Activated CD4-positive, alpha-beta memory T cell treated with anti-CD3 and anti-CD28 coated beads, Interleukin-2, amount 10 ng/mL, durations not matched to agents 7 days and 5 days (primary cell): Measurements from ENCODE around the gene EAF1. TPM values are rescaled to one million over a fixed set of nuclear protein-coding genes. Genes with fewer than 3 reads are reported as not detected.
"Not testable (repeated sequence)": the region's sequence is repeated elsewhere in the genome, so short reads cannot be mapped to it uniquely, and the experiment has no call there.

Source experiments
- CTCF ChIA-PET: fragments of 350-600 bp; sonication (Branson Sonifier 250); formaldehyde crosslinking; loops from one replicate; lab custom pipeline; 2021; ENCODE audit warnings: antibody characterized with exemption, inconsistent platforms; lab: Charles Lee
- POLR2A ChIA-PET: fragments of 350-600 bp; sonication (Branson Sonifier 250); formaldehyde crosslinking; loops from one replicate; lab custom pipeline; 2021; ENCODE audit warnings: antibody characterized with exemption; lab: Charles Lee
- DNase-seq: peaks from one replicate; pipeline ENCODE4 v3.0.0-alpha.2; 2020
- H3K27ac Mint-ChIP-seq: one replicate; pipeline ENCODE4 v1.8.0; 2021; ENCODE audit warnings: mild to moderate bottlenecking, mixed read lengths
- H3K27me3 Mint-ChIP-seq: one replicate; pipeline ENCODE4 v1.8.0; 2021; ENCODE audit warnings: mixed read lengths
- H3K36me3 Mint-ChIP-seq: one replicate; pipeline ENCODE4 v1.8.0; 2021; ENCODE audit warnings: low read depth, mixed read lengths
- H3K4me1 Mint-ChIP-seq: one replicate; pipeline ENCODE4 v1.8.0; 2021; ENCODE audit warnings: mixed read lengths
- H3K4me3 Mint-ChIP-seq: one replicate; pipeline ENCODE4 v1.8.0; 2021; ENCODE audit warnings: mild to moderate bottlenecking, mixed read lengths
- H3K9me3 Mint-ChIP-seq: one replicate; pipeline ENCODE4 v1.8.0; 2021; ENCODE audit warnings: mixed read lengths
- total RNA-seq, 2 experiments: library from RNA; stranded (reverse); gene quantifications; one replicate each; pipeline ENCODE4 v1.2.3, GENCODE V29; 2021

The EAF1 gene
- total RNA-seq, 2 experiments from 2014 or later, result 31.0 to 33.0 TPM

GRCh38 chr3:15479400-15480224 is 52.2 kb downstream of the EAF1 start:
- Mint-ChIP-seq H3K4me1 (peaks cover 2% of the 10 kb centered on the region), H3K4me3 (no peak overlapping the region), H3K36me3 (no peaks in the 10 kb centered on the region), H3K9me3 (no peaks in the 10 kb centered on the region), H3K27ac (no peak overlapping the region), H3K27me3 (peaks cover 26% of the 10 kb centered on the region)
- CTCF ChIA-PET, result interaction anchor here (1.0 kb wide), 1 partner anchor 8 kb away, joined by 3 read pairs; no protein-coding TSS in a partner anchor
- POLR2A ChIA-PET, result no interaction called here
- no peak for DNase-seq

DNA sequence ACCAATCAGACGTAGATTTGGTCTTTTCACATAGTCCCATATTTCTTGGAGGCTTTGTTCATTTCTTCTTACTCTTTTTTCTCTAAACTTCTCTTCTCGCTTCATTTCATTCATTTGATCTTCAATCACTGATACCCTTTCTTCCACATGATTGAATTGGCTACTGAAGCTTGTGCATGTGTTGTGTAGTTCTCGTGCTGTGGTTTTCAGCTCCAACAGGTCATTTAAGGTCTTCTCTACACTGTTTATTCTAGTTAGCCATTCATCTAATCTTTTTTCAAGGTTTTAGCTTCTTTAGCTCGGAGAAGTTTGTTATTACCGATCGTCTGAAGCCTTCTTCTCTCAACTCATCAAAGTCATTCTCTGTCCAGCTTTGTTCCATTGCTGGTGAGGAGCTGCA is 57.2 kb downstream of the EAF1 start:
- H3K4me3 Mint-ChIP-seq, H3K9me3 Mint-ChIP-seq, H3K27ac Mint-ChIP-seq, H3K4me1 Mint-ChIP-seq, DNase-seq, POLR2A ChIA-PET, H3K36me3 Mint-ChIP-seq: not testable (repeated sequence)
- CTCF ChIA-PET, result interaction anchor here (0.6 kb wide), 1 partner anchor 952 kb away, joined by 3 read pairs; no protein-coding TSS in a partner anchor
- peaks cover 27% of the 10 kb centered on the region for H3K27me3 Mint-ChIP-seq

DNA sequence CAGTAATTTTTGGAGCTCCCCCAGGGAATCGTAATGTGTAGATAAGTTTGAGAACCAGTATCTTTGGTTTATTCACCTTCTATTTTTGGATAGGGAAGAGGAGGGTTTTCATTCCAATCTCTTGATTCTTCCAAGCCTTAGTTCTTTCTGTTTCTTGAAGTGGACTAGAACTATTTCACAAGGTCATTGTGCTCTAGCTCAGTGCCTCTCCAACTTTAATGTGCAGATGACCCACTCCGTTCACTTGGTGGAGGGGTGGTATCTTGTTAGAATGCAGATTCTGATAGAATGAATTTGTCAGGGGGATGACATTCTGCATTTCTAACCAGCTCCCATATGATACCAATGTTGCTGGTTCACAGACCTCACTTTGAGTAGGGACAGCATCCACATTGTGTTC is 58.6 kb downstream of the EAF1 start:
- Mint-ChIP-seq H3K4me1 (peaks cover 4% of the 10 kb centered on the region), H3K4me3 (no peak overlapping the region), H3K27ac (no peak overlapping the region), H3K9me3 (no peaks in the 10 kb centered on the region), H3K27me3 (peaks cover 25% of the 10 kb centered on the region), H3K36me3 (no peaks in the 10 kb centered on the region)
- CTCF ChIA-PET, result no interaction called here
- DNase-seq, result no peak
- POLR2A ChIA-PET, result no interaction called here

DNA sequence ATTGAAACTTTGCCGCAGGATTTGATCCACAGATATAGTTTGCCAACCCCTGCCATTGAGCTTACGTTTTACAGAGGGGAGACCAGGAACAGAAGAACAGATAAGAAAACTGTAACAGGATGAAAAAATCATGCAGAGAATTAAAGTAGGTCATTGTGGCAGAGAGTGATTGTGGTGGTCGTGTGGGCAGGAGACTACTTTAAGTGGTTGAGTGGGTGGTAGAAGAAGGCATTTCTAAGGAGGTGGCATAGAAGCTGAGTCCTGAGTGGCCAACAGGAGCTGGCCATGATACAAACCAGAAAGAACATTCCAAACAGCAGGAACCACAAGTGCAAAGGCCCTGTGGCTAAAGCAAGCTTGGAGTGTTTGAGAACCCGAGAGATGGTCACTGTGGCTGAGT is 59.6 kb downstream of the EAF1 start:
- Mint-ChIP-seq H3K27me3 (peaks cover 21% of the 10 kb centered on the region), H3K4me1 (peaks cover 4% of the 10 kb centered on the region), H3K4me3 (no peak overlapping the region), H3K27ac (no peak overlapping the region), H3K9me3 (no peaks in the 10 kb centered on the region), H3K36me3 (no peaks in the 10 kb centered on the region)
- no peak for DNase-seq
- POLR2A ChIA-PET, result no interaction called here
- CTCF ChIA-PET, result interaction anchor here (1.1 kb wide), 1 partner anchor 8 kb away, joined by 3 read pairs; no protein-coding TSS in a partner anchor

DNA sequence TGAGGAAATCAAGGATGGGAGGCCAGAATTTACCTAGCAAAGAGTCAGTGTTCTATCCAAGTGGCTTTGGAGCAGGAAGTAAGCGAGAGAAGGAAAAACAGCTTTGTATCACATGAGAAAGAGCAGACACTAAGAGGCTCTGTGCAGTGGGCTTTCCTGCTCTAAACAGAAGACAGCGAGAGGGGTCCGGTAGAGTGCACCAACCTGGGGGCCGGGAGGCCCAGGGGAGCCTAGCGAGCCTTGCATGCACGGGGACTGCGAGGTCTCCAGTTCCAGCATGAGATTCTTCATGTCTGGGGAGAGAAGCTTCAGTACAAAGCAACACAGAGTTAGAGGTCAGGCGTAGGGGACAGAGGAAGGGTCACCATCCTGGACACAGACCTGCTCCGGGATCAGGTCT is 60.6 kb downstream of the EAF1 start:
- Mint-ChIP-seq H3K27me3 (peaks cover 14% of the 10 kb centered on the region), H3K9me3 (no peaks in the 10 kb centered on the region), H3K27ac (no peak overlapping the region), H3K4me1 (peaks cover 4% of the 10 kb centered on the region), H3K4me3 (no peak overlapping the region), H3K36me3 (no peaks in the 10 kb centered on the region)
- no peak for DNase-seq
- ChIA-PET POLR2A (no interaction called here), CTCF (interaction anchor here (1.1 kb wide), 1 partner anchor 9 kb away, joined by 3 read pairs; no protein-coding TSS in a partner anchor)

DNA sequence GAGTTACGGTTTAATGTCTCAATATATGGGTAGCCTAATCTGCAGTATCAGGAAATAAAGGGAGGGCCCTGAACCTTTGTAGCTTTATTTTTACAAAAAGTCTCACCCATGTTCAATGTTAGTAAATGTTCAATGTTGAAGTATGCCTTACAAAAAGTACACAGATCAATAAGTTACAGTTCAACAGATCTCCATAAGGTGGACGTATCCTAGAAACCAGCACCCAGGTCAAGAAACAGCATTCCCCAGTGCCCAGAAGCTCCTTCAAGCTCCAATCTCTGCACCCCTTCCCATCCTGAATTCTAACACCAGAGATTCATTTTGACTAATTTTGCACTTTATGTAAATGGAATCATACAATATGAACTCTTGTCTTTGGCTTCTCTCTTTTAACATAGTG is 62.8 kb downstream of the EAF1 start:
- CTCF ChIA-PET, result no interaction called here
- Mint-ChIP-seq H3K4me1 (peaks cover 7% of the 10 kb centered on the region), H3K4me3 (no peak overlapping the region), H3K27me3 (no peaks in the 10 kb centered on the region), H3K36me3 (no peaks in the 10 kb centered on the region), H3K27ac (no peak overlapping the region), H3K9me3 (no peaks in the 10 kb centered on the region)
- POLR2A ChIA-PET, result no interaction called here
- no peak for DNase-seq

- DNase-seq, result no peak
Measured at GRCh38 chr3:15491143-15491542, 63.7 kb downstream of the EAF1 start.

More at GRCh38 chr3:15491143-15491542, 63.7 kb downstream of the EAF1 start:
- H3K9me3 Mint-ChIP-seq, result no peaks in the 10 kb centered on the region
- CTCF ChIA-PET, result interaction anchor here (0.7 kb wide), 1 partner anchor 10 kb away, joined by 3 read pairs; no protein-coding TSS in a partner anchor
- H3K27me3 Mint-ChIP-seq, result no peaks in the 10 kb centered on the region
- H3K36me3 Mint-ChIP-seq, result no peaks in the 10 kb centered on the region
- H3K4me3 Mint-ChIP-seq, result no peak overlapping the region
- no peak overlapping the region for H3K27ac Mint-ChIP-seq
- H3K4me1 Mint-ChIP-seq, result peaks cover 7% of the 10 kb centered on the region
- POLR2A ChIA-PET, result no interaction called here

Other genes starting within 250 kb of the EAF1 start
- gene CAPN7, start 221.4 kb upstream of the EAF1 start, total RNA-seq, result 10 to 100 TPM; 29.6 to 30.1 TPM
- 10 to 100 TPM; 39.0 to 40.9 TPM for gene SH3BP5, start 95.0 kb upstream of the EAF1 start, total RNA-seq
- gene METTL6, start 54 bp upstream of the EAF1 start, total RNA-seq, result 10 to 100 TPM; 16.1 TPM
- 1 to 10 TPM; 3.6 to 5.2 TPM for gene COLQ, start 94.1 kb downstream of the EAF1 start, total RNA-seq
- gene HACL1, start 174.0 kb downstream of the EAF1 start, total RNA-seq, result 10 to 100 TPM; 25.8 to 29.1 TPM
- 10 to 100 TPM; 11.7 to 12.7 TPM for gene BTD, start 174.1 kb downstream of the EAF1 start, total RNA-seq